GM19025 (cell line): ENCODE results near the gene CFP.

Experiments used
- ATAC-seq: cut with Tn5 transposase; IDR thresholded peaks from one replicate; pipeline ENCODE4 v1.9.1; 2021; ENCODE audit warnings: mild to moderate bottlenecking, low read depth, moderate library complexity; ENCODE audit not compliant: unreplicated experiment

The CFP gene

GRCh38 chrX:47638816-47639215, 9.1 kb upstream of the CFP start:
- ATAC-seq = no peak

GRCh38 chrX:47637546-47638195, 7.9 kb upstream of the CFP start:
- ATAC-seq = no peak

GRCh38 chrX:47634871-47635575, 5.3 kb upstream of the CFP start:
- no peak for ATAC-seq

DNA sequence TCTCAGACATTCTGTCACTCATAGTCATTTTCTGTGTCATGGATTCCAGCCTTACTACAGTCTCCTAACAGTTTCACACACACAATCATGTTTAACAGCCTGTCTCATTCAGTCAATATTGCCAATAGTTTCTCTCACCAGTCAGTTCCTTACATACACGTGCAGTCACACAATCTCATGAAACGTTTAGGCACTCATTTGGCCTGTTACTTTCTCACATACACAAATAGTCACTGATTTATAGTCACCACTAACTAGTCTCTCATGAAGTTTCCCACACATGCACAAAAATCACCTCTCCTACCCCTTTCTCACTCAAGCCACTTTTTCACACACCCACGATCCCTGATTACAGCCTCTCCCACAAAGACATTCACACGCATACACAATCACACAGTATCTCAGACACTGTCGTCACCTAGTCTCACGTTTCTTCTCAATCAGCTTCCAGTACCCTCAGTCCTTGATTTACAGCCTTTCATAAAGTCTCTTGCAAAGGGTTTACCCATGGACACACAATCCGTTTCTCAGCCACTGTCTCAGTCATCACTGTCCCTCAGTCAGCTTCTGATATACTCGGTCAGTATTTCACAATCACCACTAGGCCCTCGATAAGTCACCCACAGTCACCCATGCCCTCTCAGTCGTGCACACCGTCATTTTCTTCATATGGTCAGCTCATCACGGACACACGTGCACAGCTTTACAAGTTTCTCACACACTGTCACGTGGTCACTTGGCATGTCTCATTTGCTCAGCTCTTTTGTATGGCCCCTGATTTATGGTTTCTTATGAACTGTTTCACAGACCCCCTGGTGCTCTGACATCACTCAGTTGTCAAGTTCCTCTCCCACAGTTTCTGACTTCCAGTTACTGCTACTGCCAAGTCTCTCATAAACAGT, 4.2 kb upstream of the CFP start:
- no peak for ATAC-seq

DNA sequence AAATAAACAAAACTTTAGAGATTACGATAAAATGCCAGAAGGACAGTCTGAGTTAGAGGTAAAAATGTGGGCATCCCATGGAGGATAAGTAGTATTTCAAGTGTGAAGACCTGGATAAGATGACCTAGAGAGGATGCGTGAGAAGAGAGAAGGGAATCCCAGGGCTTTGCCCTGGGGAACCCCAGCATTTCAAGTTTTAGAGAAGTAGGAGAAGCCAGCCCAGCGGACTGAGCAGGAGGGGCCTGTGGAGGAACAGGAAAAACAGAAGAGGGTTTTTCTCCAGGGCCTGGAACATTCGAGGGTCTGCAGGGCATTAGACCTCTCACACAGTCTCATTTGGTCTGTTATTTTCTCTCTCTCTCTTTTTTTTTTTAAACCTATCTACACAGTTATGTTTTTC, 2.9 kb upstream of the CFP start:
- no peak for ATAC-seq

DNA sequence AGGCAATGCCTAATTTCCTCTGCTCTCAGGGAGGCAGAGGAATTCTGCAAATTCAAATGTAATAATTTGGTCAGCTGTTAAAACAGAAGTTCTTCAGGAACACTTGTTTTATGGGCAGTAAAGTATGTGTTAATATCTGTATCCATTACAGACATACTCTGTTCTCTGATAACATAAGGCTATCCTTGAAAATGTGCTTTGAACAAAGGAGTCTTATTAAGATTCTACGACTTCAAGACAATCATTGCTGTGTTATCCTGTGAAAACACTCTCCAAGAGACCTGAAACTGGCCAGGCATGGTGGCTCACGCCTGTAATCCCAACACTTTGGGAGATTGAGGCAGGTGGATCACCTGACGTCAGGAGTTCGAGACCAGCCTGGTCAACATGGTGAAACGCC, 1.9 kb upstream of the CFP start:
- no peak for ATAC-seq

GRCh38 chrX:47628982-47629381, 748 bp downstream of the CFP start:
- peak; percentile 39 for ATAC-seq

DNA sequence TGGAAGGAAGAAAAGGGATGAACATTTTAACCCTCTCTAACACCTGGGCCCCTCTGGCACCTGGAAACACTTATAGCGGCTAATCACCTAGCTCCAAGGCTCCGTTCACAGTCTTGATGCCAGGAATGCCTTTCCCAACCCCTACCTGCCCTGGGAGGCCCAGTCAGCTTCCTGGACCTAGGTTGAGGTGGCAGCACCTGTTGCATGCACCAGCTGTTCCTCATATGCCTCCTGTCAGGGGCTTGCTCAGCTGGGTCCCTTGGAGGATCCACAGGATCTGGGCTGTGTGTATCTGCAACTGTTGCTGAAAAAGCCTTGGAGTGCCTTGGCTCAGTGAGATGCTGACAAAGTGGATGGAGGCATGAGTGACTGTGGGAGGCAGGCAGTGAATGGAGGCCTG, 4.4 kb downstream of the CFP start:
- no peak for ATAC-seq

GRCh38 chrX:47623540-47624027, 6.1 kb downstream of the CFP start:
- ATAC-seq = no peak

GRCh38 chrX:47621851-47622250, 7.9 kb downstream of the CFP start:
- no peak for ATAC-seq

- ATAC-seq = no peak
Observed at GRCh38 chrX:47620303-47620685, 9.4 kb downstream of the CFP start.

DNA sequence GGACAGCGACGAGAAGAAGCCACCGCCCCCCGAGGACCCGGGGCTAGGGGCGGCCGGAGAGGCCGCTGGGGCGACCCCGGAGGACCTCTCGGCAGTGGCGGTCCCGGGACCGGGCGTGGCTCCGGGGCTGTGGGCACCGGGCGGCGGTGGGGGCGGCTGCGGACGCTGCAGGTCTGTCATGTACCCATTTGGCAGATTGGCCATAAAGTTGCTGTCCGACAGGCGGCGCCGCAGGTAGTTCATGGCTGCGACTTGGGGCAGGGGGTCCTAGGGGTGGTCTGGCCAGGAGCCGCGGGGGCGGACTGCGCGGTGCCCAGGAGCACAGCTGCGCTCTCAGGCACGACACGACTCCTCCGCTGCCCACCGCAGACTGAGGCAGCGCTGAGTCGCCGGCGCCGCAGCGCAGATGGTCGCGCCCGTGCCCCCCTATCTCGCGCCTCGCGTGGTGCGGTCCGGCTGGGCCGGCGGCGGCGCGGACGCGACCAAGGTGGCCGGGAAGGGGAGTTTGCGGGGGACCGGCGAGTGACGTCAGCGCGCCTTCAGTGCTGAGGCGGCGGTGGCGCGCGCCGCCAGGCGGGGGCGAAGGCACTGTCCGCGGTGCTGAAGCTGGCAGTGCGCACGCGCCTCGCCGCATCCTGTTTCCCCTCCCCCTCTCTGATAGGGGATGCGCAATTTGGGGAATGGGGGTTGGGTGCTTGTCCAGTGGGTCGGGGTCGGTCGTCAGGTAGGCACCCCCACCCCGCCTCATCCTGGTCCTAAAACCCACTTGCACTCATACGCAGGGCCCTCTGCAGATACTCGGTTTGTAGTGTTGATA, 10.0 kb downstream of the CFP start, which contains the start of gene SYN1:
Gene SYN1 (minus strand): TSS at position 372 of the 817 bp plus-strand sequence. CDS start 129 bp downstream, at position 243.
- peak; percentile 81 for ATAC-seq

DNA sequence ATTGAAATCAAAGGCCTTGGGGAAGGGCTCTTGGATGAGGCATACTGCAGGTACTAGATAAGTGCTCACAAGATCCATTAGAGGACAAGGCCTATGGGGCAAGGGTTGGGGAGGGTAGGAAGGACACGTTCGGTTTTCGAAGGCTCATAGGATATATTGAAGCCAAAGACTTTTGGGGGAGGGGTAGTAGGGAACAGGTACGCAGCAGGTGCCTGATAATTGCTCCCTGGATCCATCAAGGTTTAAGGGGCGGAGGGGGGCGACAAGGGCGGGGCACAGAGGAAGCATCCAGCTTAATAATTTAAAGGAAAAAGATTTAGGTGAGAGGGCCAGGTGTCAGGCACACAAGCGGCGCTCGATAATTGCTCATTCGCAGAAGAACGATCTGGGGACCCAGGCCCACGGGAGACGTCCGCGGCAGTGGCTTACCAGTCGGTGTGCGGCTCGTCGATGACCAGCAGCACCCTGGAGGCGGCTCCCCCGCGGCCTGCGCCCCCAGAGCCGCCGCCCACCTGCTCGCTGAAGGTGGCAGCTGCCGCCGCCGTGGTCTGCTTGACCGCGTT, 10.7 kb downstream of the CFP start:
- no peak for ATAC-seq

- ATAC-seq = no peak
Observed at GRCh38 chrX:47614618-47615017, 15.1 kb downstream of the CFP start.

GRCh38 chrX:47613082-47613481, 16.6 kb downstream of the CFP start:
- ATAC-seq = no peak

DNA sequence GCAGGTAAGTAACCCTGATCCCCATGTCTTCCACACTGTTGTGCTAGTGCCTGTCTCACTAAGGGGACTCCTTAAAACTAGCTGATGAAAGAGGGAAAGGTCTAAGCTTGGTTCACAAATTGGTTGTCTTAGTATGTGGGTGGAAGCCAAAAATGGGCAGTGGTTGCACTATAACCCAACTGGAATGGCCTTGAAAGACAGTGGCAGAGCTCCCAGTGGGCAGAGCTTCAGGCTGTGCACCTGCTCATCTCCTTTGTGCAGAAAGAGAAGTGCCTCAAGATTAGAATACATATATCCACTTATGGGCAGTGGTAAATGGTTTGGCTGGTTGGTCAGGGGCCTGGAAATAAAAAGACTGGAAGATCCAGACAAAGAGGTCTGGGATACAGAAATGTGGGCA, 17.3 kb downstream of the CFP start:
- ATAC-seq = no peak

- ATAC-seq = no peak
Observed at GRCh38 chrX:47611926-47612325, 17.8 kb downstream of the CFP start.

GRCh38 chrX:47611489-47611888, 18.2 kb downstream of the CFP start:
- no peak for ATAC-seq

- no peak for ATAC-seq
Observed at GRCh38 chrX:47610511-47610910, 19.2 kb downstream of the CFP start.
